ENCODE results near the gene IGF2R.
A peak's percentile ranks its signal among the peaks of the same experiment; 100 is the strongest.
"Not testable (repeated sequence)": the region's sequence is repeated elsewhere in the genome, so short reads cannot be mapped to it uniquely, and the experiment has no call there.

Gene IGF2R

GRCh38 chr6:159948199-159948598, 20.7 kb upstream of the IGF2R start:
- no peak for DNase-seq

DNA sequence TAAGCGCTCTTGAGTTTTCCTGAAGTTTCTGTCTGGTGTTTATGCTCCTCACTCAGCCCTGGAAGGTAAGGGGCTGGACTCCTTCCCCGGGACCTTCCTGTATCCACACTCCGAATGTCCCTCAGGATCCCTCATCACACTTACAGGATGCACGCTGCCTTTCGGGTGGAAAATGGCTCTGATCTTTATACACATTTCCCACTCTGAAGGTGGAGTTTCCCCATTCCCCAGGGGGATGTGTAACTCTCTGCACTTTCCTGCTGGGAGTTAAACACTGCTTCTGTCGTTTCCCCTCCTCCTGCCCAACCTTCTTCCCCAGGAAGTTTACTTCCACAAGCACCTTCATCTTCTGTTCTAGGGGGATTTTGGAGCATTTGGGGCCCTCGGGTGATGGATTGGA, 17.1 kb upstream of the IGF2R start:
- DNase-seq = no peak

- peak; percentile 6 for DNase-seq
These were observed 16.4 kb upstream of the IGF2R start for GRCh38 chr6:159952289-159953005.

- DNase-seq = peak; percentile 36
These were observed 15.7 kb upstream of the IGF2R start for GRCh38 chr6:159953091-159953601.

GRCh38 chr6:159955945-159956361, 12.9 kb upstream of the IGF2R start:
- DNase-seq = no peak

DNA sequence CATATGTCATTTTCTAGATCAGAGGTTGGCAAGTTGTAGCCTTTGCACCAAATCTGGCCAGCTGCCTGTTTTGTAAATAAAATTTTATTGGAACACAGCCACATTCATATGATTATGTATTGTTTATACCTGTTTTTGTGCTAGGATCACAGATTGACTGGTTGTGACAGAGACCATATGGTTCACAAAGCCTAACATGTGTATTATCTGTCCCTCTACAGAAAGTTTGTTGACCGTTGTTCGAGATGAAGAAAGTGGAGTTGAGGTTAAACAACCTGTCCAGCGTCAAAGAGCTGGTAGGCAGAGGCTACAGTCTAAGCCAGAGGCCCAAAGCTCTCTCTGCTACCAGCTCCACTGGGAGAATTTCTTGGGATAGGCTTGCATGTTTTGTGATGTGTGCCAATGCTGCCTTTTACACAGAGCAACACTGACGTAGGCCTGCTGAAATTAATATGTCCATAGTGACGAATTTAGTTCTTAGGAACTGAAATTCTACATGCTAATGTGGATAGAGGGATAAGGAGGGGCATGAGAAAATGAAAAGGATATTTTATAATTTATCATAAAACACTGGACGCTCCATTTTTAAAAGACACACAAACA, 11.7 kb upstream of the IGF2R start:
- no peak for DNase-seq

- DNase-seq = no peak
These were observed 9.5 kb upstream of the IGF2R start for GRCh38 chr6:159959165-159959975.

DNA sequence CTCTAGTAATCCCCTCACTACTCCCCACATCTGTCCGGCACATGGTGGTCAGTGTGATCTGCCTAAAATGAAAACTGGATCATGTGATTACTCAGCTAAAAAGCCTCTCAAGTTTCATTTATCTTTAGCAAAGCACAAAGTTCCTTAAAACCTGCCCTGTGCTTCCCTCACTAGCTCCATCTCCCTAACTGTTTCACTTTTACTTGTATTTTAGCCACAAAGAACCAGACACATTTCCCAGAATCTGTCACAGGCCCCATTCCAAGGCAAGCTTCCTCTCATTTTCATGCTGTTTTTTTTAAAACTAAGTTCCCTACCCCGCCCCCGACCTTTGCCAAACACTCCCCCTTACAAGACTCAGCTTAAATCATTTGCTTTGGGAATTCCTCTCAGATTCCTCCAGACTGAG, 8.9 kb upstream of the IGF2R start:
- DNase-seq = no peak

GRCh38 chr6:159960485-159960884, 8.4 kb upstream of the IGF2R start:
- no peak for DNase-seq

GRCh38 chr6:159961528-159961927, 7.4 kb upstream of the IGF2R start:
- no peak for DNase-seq

DNA sequence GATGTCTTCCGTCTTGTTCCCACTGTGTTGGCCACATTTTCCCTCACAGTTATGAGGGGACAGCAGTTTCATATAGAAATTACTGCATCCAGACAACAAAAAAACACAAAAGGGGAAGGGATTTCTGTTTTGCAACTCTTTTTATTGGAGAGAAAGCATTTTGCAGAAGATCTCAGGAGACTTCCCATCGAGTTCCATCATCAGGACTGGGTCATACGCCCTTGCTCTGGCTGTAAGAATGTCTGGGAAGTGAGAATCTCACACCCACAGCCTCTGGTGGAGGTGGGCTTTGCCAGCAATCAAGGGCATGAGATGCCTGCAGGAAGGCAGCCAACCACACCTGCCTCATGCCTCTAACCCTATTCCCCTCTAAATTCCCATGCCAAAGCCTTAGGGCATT, 5.8 kb upstream of the IGF2R start:
- no peak for DNase-seq

DNA sequence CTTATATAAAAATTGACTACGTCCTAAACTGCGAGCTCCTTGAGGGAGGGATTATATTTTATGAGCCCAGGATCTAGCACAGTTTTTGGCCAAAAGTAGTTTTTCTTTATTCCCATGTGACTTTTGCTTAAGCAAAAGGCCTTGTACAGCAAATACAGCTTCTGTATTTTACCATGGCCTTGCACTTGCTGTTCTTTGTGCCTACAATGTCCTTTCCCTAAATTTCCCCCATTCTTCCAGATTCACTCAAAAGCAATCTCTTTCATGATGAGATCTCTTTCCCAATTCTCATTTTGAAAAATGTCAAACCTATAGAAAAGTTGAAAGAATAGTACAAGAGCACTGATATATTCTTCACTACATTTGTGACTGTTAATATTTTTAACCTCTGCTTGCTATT, 4.8 kb upstream of the IGF2R start:
- no peak for DNase-seq

DNA sequence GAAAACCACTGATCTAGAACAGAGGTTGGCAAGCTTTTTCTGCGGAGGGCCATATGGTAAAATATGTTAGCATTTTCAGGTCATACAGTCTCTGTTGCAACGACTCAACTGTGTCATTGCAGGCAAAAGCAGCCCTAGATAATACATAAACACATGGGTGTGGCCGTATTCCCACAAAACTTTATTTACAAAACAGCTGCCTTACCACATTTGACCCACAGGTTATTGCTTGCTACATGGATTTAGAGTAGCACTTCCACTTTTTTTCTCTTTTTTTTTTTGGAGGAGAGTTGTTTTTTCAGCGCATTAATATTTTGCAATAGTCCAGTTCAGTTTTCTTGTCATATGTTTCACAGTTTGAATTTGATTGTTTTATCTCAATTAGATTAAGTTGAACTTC, 2.5 kb upstream of the IGF2R start:
- DNase-seq = no peak

DNA sequence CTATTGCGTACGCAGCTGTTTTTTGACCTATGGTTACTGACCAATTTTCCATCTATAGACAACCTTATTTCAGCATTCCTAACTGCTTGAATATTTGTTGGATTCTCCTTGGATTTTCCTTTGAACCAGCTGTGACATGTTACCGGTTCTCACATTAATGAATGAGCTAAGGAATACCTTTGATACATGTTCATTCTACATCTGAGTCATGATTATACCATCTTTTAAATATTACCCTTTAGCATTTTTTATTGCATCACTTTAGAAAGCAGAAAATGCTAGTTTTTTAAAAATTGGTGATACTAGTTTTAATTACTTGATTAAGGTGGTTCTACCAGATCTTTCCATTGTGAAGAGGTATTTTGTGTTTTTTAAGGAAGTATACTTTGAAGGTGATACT, 1.9 kb upstream of the IGF2R start:
- no peak for DNase-seq

GRCh38 chr6:159967621-159968020, 1.3 kb upstream of the IGF2R start:
- DNase-seq = not testable (repeated sequence)

DNA sequence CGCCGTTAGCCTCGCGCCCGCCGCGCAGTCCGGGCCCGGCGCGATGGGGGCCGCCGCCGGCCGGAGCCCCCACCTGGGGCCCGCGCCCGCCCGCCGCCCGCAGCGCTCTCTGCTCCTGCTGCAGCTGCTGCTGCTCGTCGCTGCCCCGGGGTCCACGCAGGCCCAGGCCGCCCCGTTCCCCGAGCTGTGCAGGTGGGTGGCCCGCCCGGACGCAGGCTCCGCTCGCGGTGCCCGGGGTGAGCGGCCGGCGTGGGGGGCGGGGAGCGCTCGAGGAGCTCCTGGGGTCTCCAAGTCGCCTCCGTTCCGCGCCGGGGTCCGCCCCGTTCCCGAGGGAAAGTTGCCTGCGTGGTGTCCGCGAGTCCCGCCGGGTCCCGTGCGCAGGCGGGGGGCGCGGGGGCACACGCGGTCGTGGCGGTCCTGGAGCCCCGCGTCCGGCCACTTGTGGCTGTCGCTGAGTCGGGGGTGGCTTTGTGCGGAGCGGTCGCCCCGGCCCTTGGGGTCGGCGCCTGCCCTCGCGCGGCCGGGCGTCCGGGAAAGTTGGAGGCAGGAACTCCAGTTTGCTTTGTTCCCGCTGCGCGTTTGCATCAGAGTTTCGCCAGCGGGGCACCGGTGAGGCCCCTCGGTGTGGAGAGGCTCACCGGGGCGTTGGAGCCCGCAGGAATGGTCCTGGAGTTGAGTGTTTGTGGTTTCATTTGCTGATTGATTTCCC, 476 bp downstream of the IGF2R start:
- DNase-seq = peak; percentile 90

DNA sequence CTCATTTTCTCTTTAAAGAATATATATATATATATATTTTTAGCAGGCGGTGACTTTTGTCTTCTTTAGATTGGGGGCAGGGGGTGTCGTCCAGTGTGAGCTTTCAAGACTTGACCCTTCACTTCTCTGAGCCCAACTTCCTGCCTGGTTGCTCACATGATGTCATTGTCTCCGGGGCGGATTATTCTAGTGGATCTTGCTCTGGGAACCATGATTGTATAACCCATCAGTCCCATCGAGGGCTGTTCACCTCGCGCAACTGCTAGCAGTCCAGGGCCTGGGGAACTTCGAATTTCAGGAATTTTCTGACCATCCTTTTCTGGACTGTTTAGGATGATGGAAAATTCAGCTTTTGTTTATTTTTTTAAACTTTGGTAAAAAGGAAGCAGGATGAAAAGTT, 1.0 kb downstream of the IGF2R start:
- DNase-seq = peak; percentile 64

GRCh38 chr6:159970659-159971063, 1.8 kb downstream of the IGF2R start:
- DNase-seq = no peak

DNA sequence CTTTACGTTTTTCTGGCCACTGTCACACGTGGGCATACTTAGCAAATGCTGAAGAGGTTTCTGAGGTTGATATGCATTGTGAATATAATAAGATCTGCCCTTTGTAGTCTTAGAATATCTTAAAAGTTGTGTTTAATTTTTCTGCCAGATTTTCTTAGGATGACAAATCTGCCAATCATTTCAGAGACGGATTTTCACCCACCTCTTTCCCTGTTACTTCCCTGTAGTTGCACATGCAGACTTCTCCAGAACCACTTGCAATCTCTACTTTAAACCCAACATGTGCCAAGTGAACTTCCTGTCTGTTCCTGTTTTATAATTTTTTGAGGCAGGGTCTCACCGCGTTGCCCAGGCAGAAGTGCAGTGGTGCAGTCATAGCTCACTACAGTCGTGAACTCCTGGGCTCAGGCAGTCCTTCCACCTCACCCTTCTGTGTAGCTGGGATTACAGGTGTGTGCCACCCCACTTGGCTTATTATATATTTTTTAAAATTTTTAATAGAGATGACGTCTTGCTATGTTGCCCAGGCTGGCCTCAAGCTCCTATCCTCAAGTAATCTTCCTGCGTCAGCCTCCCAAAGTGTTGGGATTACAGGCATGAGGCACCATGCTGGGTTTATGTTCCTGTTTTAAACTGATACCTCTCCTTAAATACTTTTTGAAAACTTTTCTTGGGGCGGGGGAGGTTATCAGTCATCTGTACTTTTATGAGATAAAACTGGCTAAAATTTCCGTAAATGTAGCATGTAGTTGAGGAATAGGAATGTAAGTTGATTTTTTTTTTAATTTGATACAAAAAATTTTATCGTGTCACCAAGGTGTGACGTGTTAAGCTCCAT, 2.7 kb downstream of the IGF2R start:
- no peak for DNase-seq

GRCh38 chr6:159972506-159973268, 3.8 kb downstream of the IGF2R start:
- no peak for DNase-seq

GRCh38 chr6:159973406-159973805, 4.5 kb downstream of the IGF2R start:
- no peak for DNase-seq

All from right kidney (tissue), 1 donor.